Endothelial cell of umbilical vein (primary cell): ENCODE measurements around the gene QRICH2.

Source experiments
- CTCF ChIP-seq, 2 donors: IDR thresholded peaks; 1 replicate in 1 of 2; 2 replicates in 1 of 2; pipeline ENCODE4 v1.5.1; 2011; ENCODE audit warnings: low read length in 2 of 2, mild to moderate bottlenecking in 2 of 2, moderate library complexity in 2 of 2, control low read depth in 1 of 2, inconsistent platforms in 1 of 2, low read depth in 1 of 2; ENCODE audit not compliant: insufficient read depth in 1 of 2; ENCODE audit errors: extremely low read depth in 1 of 2
- GATA2 ChIP-seq: IDR thresholded peaks from 2 replicates; pipeline ENCODE4 v1.7.0; 2011; ENCODE audit warnings: low read depth, mild to moderate bottlenecking, moderate library complexity, mixed read lengths, low read length; ENCODE audit not compliant: insufficient read length, insufficient read depth
- MAX ChIP-seq: IDR thresholded peaks from 2 replicates; pipeline ENCODE4 v1.6.1; 2011; ENCODE audit not compliant: insufficient read depth, insufficient read length
- POLR2AphosphoS5 ChIP-seq: IDR thresholded peaks from 2 replicates; pipeline ENCODE4 v1.6.1; 2012; ENCODE audit warnings: low read depth, mild to moderate bottlenecking, control low read depth, low read length, moderate library complexity; ENCODE audit not compliant: insufficient read depth

- TF ChIP-seq CTCF (IDR thresholded peaks at IDR 0.05; ENCODE audit: extremely low read depth in 1 of 2, insufficient read depth in 1 of 2, low read depth in 1 of 2, low read length in 2 of 2) (no peak), MAX (no peak), POLR2AphosphoS5 (no peak), GATA2 (no peak)
Measured at GRCh38 chr17:76237859-76238313, 70.2 kb downstream of the QRICH2 start.
